Measurements from ENCODE around the gene SPATA45.
A peak's percentile ranks its signal among the peaks of the same experiment; 100 is the strongest.

SPATA45 gene

DNA sequence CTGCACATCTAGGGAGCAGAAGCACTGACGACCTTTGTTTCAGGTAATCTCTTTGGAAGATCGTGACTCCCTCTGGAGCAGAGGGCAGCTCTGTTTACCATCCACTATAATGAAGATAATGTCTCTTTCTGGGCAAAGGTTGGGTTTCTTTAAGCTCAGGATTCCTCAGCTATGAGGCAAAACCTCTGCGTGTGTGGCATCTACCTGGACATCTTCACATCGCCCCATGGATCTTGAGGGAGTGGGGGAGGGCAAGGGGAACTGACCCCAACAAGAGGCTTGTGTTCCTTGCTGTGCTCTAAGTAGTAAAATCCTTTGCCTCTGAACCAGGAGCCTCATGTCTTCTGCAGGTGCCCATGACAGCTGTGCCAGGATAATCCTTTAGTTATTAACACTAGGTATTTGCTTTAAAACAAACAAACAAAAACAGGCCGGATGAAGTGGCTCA is 19.6 kb downstream of the SPATA45 start:
- DNase-seq: no peak

DNA sequence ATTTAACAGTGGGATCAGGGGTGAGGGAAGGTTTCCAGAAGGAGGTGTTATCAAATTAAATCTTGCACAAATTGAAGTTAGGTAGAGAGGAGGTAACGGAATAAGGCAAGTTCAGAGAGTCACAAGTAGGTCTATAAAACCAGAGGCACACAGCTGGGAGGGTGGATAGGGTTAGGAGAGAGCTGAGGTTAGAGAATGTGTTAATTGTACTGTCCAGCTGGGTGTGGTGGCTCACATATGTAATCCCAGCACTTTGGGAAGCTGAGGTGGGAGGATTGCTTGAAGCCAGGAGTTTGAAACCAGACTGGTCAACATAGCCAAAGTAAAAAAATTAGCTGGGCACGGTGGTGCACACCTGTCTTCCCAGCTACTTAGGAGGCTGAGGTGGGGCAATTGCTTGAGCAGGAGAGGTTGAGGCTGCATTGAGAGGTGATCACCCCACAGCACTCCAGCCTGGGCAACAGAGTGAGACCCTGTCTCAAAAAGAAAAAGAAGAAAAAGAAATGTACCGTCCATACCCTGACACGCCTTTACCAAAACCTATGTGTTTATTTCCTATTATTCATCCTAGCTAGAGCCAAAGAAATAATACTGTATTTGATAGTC is 20.2 kb downstream of the SPATA45 start:
- DNase-seq: no peak

DNA sequence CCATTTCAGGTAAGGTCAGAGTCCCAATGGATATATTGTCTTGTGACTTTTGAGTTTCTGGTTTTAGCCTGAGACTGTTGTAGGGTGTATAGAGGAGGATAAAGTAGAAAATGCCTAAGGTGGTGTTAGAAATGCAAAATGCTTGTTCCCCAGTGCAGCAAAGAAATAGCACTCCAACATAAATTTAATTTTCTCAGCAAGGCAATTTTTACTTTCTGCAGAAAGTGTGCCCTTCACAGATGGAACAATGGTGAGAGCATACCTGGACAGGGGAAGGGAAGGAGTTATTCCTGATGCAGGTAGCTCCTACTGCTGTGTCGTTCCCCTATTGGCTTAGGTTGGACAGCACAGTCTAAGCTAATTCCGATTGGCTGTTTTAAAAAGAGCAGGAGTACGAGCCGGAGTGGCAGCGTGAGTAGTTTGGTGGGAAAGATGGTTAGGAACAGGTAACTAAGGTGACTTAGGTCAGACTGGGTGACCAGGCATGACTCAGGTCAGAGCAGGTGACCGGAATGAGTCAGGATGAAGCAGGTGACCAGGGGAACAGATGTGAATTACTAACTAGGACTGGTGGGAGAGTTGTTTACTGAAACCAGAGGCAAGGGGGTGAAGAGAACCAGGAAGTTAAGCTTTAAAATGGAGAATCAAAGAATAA is 21.5 kb downstream of the SPATA45 start:
- no peak for DNase-seq

DNA sequence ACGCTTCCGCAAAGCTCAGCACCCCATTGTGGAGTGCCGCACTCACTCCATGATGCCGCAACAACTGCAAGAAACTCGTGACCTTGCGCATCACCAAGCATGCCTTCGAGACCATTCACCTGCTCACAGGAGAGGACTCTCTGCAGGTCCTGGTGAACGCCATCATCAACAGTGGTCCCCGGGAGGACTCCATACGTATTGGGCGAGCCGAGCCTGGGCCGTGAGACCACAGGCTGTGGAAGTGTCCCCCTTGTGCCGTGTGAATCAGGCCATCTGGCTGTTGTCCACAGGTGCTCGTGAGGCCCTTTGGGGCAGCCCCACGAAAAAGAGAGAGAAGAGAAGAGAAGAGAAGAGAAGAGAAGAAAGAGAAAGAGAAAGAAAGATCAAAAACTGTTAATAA is 23.2 kb downstream of the SPATA45 start:
- DNase-seq: no peak

- DNase-seq: no peak
Observed at GRCh38 chr1:212822956-212823355, 24.5 kb downstream of the SPATA45 start.

DNA sequence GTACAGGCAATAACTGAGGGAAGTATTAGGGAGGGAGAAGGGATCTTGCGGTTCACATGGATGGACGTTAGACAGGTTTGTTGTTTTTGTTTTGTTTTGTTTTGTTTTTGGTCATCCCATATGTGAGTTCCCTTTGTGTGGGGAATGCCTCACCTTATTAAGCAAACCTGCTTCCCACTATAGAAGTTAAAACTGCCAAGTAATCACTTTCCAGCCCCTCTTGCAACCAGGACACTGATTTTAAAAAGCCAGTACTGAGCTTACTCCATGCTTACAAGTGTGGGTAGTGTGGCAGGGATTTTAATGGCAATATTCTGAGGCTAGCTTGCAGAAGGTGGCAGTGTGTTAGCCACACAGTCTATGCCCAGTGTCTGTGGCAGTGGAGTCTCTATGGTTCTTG is 26.5 kb downstream of the SPATA45 start:
- DNase-seq: no peak

GRCh38 chr1:212819726-212820125 is 27.7 kb downstream of the SPATA45 start:
- no peak for DNase-seq

- DNase-seq: no peak
Observed at GRCh38 chr1:212816567-212817278, 30.7 kb downstream of the SPATA45 start.

GRCh38 chr1:212814537-212815334 is 32.7 kb downstream of the SPATA45 start:
- peak; percentile 88 for DNase-seq

GRCh38 chr1:212805767-212806166 is 41.7 kb downstream of the SPATA45 start:
- DNase-seq: no peak

DNA sequence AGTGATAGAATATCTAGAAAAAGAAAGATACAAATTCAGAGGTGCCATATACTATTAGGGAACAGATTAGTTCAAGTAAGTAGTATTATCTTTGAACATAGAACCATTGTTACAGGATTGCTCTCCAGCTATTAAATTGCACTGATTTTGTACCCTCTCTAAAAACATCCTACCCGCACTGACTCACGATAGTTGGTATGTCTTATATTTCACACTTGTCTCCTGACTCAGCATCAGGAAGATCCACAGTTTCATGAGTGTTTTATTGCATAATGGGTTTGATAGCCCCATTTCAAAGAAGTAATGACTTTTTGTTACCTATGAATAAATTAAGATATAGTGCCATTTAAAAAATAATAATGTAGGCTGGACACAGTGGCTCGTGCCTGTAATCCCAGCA is 49.8 kb downstream of the SPATA45 start:
- DNase-seq: no peak

DNA sequence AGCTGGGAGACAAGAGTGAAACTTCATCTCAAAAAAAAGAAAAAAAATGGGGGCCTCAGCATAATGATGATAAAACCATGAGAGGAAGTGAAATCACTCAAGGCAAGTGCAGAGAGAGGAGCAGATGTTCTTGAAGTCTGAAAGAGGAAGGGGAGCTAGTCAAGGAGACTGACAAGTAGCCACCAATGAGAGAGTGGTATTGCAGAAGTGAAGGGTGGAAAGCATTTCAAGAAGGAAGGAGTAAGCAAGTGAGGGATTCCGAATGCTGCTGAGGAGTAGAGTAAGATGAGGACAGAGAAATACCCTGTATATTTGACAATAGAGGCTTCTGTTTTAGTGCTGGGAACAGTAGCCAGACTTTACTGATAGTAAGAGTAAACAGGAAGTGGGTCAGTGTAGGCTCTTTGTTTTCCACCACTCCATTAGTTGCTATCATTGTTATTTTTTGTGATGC is 52.9 kb downstream of the SPATA45 start:
- DNase-seq: no peak

GRCh38 chr1:212792396-212792908 is 55.0 kb downstream of the SPATA45 start:
- DNase-seq: no peak

DNA sequence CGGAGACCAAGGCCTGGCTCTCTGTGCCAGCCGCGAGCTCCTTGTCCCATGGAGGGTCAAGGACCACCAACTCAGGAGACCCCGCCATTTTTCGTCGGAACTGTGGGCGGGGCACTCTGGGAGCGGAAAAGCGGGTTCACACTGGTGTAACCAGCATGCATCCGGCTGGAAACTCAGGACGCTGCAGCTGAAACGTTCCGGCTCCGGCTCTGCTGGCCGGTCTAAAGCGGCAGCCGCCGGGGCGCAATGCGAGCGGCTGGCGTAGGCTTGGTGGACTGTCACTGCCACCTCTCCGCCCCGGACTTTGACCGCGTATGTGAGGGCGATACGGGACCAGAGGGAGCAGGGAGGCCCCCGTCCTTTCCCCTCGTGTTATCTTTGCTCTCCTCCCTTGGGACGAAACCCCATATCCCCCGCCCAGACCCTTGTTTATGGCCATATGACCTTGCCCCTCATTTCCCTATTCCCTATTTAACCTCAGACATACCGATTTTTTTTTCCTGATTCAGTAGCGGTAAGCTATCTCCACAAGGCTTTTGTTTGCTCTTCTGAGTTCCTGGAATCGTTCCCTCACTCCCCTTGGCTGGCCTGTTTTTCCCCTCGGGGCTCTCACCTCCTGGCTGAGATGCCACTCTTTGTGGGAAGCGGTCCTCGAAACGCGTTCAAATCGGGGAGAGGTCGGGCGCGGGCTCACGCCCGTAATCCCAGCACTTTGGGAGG is 55.6 kb downstream of the SPATA45 start, which contains the start of the genes NSL1 and TATDN3:
Gene NSL1 (minus strand): TSS at position 102 of the 720 bp plus-strand sequence. CDS start 14 bp downstream, at position 88.
Gene TATDN3 (plus strand): TSS at position 219 of the 720 bp plus-strand sequence. CDS start 28 bp downstream, at position 247.
- peak; percentile 91 for DNase-seq

GRCh38 chr1:212791261-212791675 is 56.2 kb downstream of the SPATA45 start:
- DNase-seq: peak; percentile 78

GRCh38 chr1:212785871-212786270 is 61.6 kb downstream of the SPATA45 start:
- DNase-seq: no peak

DNA sequence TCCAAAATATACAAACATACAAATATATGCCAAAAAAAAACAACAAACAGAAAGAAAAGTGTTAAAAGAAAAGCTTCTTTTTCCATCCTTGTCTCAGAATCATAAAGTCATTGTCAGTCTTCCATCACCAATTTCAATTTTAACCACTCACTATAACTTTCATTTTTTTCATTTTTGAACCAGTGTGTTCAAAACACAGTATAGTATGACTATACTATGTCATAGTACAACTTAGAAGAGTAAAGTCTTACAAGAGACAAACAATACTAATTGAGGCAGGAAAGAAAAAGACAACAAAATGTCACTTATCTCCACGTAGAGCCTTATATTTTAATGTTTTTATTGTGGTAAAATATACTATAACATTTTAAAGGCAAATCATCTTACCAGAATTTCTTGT is 63.5 kb downstream of the SPATA45 start:
- DNase-seq: no peak

DNA sequence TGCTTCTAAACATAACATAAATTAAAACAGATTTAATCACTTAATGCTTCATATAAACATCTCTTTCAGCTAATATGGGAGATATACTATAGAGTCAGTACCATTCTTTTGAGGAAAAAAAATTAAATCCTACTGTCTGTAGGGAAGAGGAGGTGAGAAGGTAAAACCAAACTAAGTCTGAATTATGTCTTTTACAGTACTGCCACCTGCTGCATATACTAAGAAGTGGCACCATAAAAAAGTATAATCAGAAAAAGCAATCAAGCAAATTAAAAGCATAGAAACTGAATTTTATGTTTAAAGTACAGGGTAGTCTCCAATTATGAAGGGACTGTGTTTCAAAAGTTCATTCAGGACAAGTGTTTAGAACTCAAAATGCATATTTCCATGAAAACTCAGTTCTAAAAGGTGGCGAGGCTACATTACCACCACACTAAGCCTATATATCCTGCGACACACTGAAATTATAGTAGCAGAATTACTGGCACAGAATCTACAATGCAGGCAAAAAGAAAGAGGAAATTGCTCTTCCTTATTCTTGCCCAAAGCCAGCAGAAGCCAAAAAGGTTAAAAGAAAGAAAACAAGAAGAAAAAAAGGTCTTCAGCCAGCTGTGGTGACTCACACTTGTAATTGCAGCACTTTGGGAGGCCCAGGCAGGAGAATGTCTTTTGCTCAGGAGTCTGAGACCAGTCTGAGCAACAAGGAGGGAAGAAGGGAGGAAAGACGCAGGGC is 64.9 kb downstream of the SPATA45 start:
- no peak for DNase-seq

GRCh38 chr1:212781225-212781624 is 66.2 kb downstream of the SPATA45 start:
- DNase-seq: no peak

GRCh38 chr1:212780759-212781158 is 66.7 kb downstream of the SPATA45 start:
- DNase-seq: no peak

Measured in NCI-H774 (cell line).